ENCODE measurements around the gene BTNL9.

GRCh38 chr5:181056431-181056830 is 16.4 kb downstream of the BTNL9 start:
- TF ChIP-seq CTCF (optimal IDR thresholded peaks at IDR 0.05 in 1 of 3, IDR thresholded peaks at IDR 0.05 in 1 of 3, conservative IDR thresholded peaks at IDR 0.05 in 1 of 3; ENCODE audit: extremely low read depth in 1 of 3, insufficient read depth in 2 of 3, low read length in 3 of 3), result no peak
- no peak for TF ChIP-seq EZH2 (IDR thresholded peaks at IDR 0.05; ENCODE audit: low read length)
